ENCODE results near the gene USP2.
"Not testable (repeated sequence)": the region's sequence is repeated elsewhere in the genome, so short reads cannot be mapped to it uniquely, and the experiment has no call there.

Gene USP2

GRCh38 chr11:119384332-119384731 is 2.8 kb upstream of the USP2 start:
- Histone ChIP-seq H3K9ac (ENCODE audit: low read depth, low read length) (no peak overlapping the region), H3K36me3 (ENCODE audit: insufficient read depth, low read depth, low read length) (no peaks in the 10 kb centered on the region), H3K27ac (ENCODE audit: low read length) (no peak overlapping the region), H3K4me3 (ENCODE audit: low read length) (no peak overlapping the region), H3K9me3 (ENCODE audit: insufficient read depth, low read depth, low read length) (no peaks in the 10 kb centered on the region), H3K27me3 (ENCODE audit: insufficient read depth, low read length) (peaks cover 38% of the 10 kb centered on the region), H3K4me1 (ENCODE audit: insufficient read depth, low read length) (peaks cover 13% of the 10 kb centered on the region)

- H3K9ac ChIP-seq (ENCODE audit: low read depth, low read length) = peak overlapping the region; percentile 2; the same call in 1 of the 2 replicates
- H3K27ac ChIP-seq (ENCODE audit: low read length); H3K36me3 ChIP-seq (ENCODE audit: insufficient read depth, low read depth, low read length); H3K9me3 ChIP-seq (ENCODE audit: insufficient read depth, low read depth, low read length): not testable (repeated sequence)
- H3K27me3 ChIP-seq (ENCODE audit: insufficient read depth, low read length) = peaks cover 44% of the 10 kb centered on the region
- peak overlapping the region; percentile 67 for H3K4me3 ChIP-seq (ENCODE audit: low read length)
- H3K4me1 ChIP-seq (ENCODE audit: insufficient read depth, low read length) = peaks cover 24% of the 10 kb centered on the region
These were observed 1.0 kb upstream of the USP2 start for GRCh38 chr11:119382513-119382912.

GRCh38 chr11:119382101-119382500 is 611 bp upstream of the USP2 start:
- Histone ChIP-seq H3K9me3 (ENCODE audit: insufficient read depth, low read depth, low read length) (no peaks in the 10 kb centered on the region), H3K9ac (ENCODE audit: low read depth, low read length) (peak overlapping the region; percentile 2; the same call in 1 of the 2 replicates), H3K27ac (ENCODE audit: low read length) (no peak overlapping the region), H3K27me3 (ENCODE audit: insufficient read depth, low read length) (peaks cover 44% of the 10 kb centered on the region), H3K4me1 (ENCODE audit: insufficient read depth, low read length) (peaks cover 26% of the 10 kb centered on the region), H3K36me3 (ENCODE audit: insufficient read depth, low read depth, low read length) (no peaks in the 10 kb centered on the region), H3K4me3 (ENCODE audit: low read length) (peak overlapping the region; percentile 67)

- H3K4me1 ChIP-seq (ENCODE audit: insufficient read depth, low read length) = peaks cover 32% of the 10 kb centered on the region
- peak overlapping the region; percentile 65; the same call in 1 of the 2 replicates for H3K9ac ChIP-seq (ENCODE audit: low read depth, low read length)
- H3K4me3 ChIP-seq (ENCODE audit: low read length) = peak overlapping the region; percentile 67
- H3K36me3 ChIP-seq (ENCODE audit: insufficient read depth, low read depth, low read length) = no peaks in the 10 kb centered on the region
- no peak overlapping the region for H3K27ac ChIP-seq (ENCODE audit: low read length)
- no peaks in the 10 kb centered on the region for H3K9me3 ChIP-seq (ENCODE audit: insufficient read depth, low read depth, low read length)
- peaks cover 44% of the 10 kb centered on the region for H3K27me3 ChIP-seq (ENCODE audit: insufficient read depth, low read length)
These were observed 686 bp downstream of the USP2 start for GRCh38 chr11:119380827-119381180.

- H3K27me3 ChIP-seq (ENCODE audit: insufficient read depth, low read length) = peaks cover 44% of the 10 kb centered on the region
- peak overlapping the region; percentile 65; the same call in 1 of the 2 replicates for H3K9ac ChIP-seq (ENCODE audit: low read depth, low read length)
- peak overlapping the region; percentile 67 for H3K4me3 ChIP-seq (ENCODE audit: low read length)
- H3K9me3 ChIP-seq (ENCODE audit: insufficient read depth, low read depth, low read length) = no peaks in the 10 kb centered on the region
- no peak overlapping the region for H3K27ac ChIP-seq (ENCODE audit: low read length)
- no peaks in the 10 kb centered on the region for H3K36me3 ChIP-seq (ENCODE audit: insufficient read depth, low read depth, low read length)
- peaks cover 37% of the 10 kb centered on the region for H3K4me1 ChIP-seq (ENCODE audit: insufficient read depth, low read length)
These were observed 1.2 kb downstream of the USP2 start for GRCh38 chr11:119380160-119380826.

GRCh38 chr11:119378851-119379465 is 2.5 kb downstream of the USP2 start:
- Histone ChIP-seq H3K27ac (ENCODE audit: low read length) (no peak overlapping the region), H3K27me3 (ENCODE audit: insufficient read depth, low read length) (peaks cover 35% of the 10 kb centered on the region), H3K4me1 (ENCODE audit: insufficient read depth, low read length) (peaks cover 43% of the 10 kb centered on the region), H3K36me3 (ENCODE audit: insufficient read depth, low read depth, low read length) (no peaks in the 10 kb centered on the region), H3K9ac (ENCODE audit: low read depth, low read length) (peak overlapping the region; percentile 45; the same call in 1 of the 2 replicates), H3K4me3 (ENCODE audit: low read length) (peak overlapping the region; percentile 31; the same call in 1 of the 2 replicates), H3K9me3 (ENCODE audit: insufficient read depth, low read depth, low read length) (no peaks in the 10 kb centered on the region)

GRCh38 chr11:119377961-119378667 is 3.4 kb downstream of the USP2 start:
- Histone ChIP-seq H3K9me3 (ENCODE audit: insufficient read depth, low read depth, low read length) (no peaks in the 10 kb centered on the region), H3K4me3 (ENCODE audit: low read length) (peak overlapping the region; percentile 31; the same call in 1 of the 2 replicates), H3K36me3 (ENCODE audit: insufficient read depth, low read depth, low read length) (no peaks in the 10 kb centered on the region), H3K27ac (ENCODE audit: low read length) (no peak overlapping the region), H3K9ac (ENCODE audit: low read depth, low read length) (no peak overlapping the region), H3K4me1 (ENCODE audit: insufficient read depth, low read length) (peaks cover 43% of the 10 kb centered on the region), H3K27me3 (ENCODE audit: insufficient read depth, low read length) (peaks cover 27% of the 10 kb centered on the region)

- no peaks in the 10 kb centered on the region for H3K9me3 ChIP-seq (ENCODE audit: insufficient read depth, low read depth, low read length)
- no peak overlapping the region for H3K9ac ChIP-seq (ENCODE audit: low read depth, low read length)
- no peak overlapping the region for H3K27ac ChIP-seq (ENCODE audit: low read length)
- H3K36me3 ChIP-seq (ENCODE audit: insufficient read depth, low read depth, low read length) = no peaks in the 10 kb centered on the region
- H3K4me3 ChIP-seq (ENCODE audit: low read length) = no peak overlapping the region
- peaks cover 24% of the 10 kb centered on the region for H3K27me3 ChIP-seq (ENCODE audit: insufficient read depth, low read length)
- H3K4me1 ChIP-seq (ENCODE audit: insufficient read depth, low read length) = peaks cover 43% of the 10 kb centered on the region
These were observed 4.2 kb downstream of the USP2 start for GRCh38 chr11:119377112-119377901.

GRCh38 chr11:119376197-119376847 is 5.2 kb downstream of the USP2 start:
- H3K36me3 ChIP-seq (ENCODE audit: insufficient read depth, low read depth, low read length) = no peaks in the 10 kb centered on the region
- H3K9me3 ChIP-seq (ENCODE audit: insufficient read depth, low read depth, low read length) = no peaks in the 10 kb centered on the region
- H3K4me1 ChIP-seq (ENCODE audit: insufficient read depth, low read length) = peaks cover 44% of the 10 kb centered on the region
- peaks cover 24% of the 10 kb centered on the region for H3K27me3 ChIP-seq (ENCODE audit: insufficient read depth, low read length)
- no peak overlapping the region for H3K9ac ChIP-seq (ENCODE audit: low read depth, low read length)
- no peak overlapping the region for H3K4me3 ChIP-seq (ENCODE audit: low read length)
- no peak overlapping the region for H3K27ac ChIP-seq (ENCODE audit: low read length)

GRCh38 chr11:119375337-119376196 is 5.9 kb downstream of the USP2 start:
- Histone ChIP-seq H3K27ac (ENCODE audit: low read length) (no peak overlapping the region), H3K4me1 (ENCODE audit: insufficient read depth, low read length) (peaks cover 42% of the 10 kb centered on the region), H3K4me3 (ENCODE audit: low read length) (no peak overlapping the region), H3K9ac (ENCODE audit: low read depth, low read length) (no peak overlapping the region), H3K9me3 (ENCODE audit: insufficient read depth, low read depth, low read length) (no peaks in the 10 kb centered on the region), H3K27me3 (ENCODE audit: insufficient read depth, low read length) (peaks cover 16% of the 10 kb centered on the region), H3K36me3 (ENCODE audit: insufficient read depth, low read depth, low read length) (no peaks in the 10 kb centered on the region)

Data from iPS-20b (cell line).